ENCODE results near the gene GRIN3B. TPM values are rescaled to one million over a fixed set of nuclear protein-coding genes. Genes with fewer than 3 reads are reported as not detected.
"Not testable (repeated sequence)": the region's sequence is repeated elsewhere in the genome, so short reads cannot be mapped to it uniquely, and the experiment has no call there.

The GRIN3B gene
- total RNA-seq, 1 donor from 2014 or later: 0.95 TPM

DNA sequence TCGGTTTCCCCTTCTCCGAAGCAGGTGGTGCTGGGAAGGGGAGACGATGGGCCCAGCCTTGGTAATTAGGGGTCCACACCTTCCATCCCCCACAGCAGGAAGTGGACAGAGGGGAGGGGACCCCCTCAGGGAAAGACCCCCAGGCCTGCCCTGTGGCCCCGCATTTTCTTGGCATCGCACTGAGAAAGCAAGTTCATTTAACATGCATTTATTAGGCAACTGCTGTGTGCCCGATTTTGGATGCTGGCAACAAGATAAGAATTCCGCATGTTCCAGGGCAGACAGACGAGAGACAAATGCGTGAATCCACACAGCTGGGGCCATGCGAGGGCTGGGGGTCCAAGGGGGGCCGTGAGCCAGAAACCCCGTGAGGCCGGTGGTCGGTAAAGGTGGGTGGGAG, 45.9 kb upstream of the GRIN3B start:
- Mint-ChIP-seq H3K36me3 (ENCODE audit: low read depth, unreplicated experiment) (no peaks in the 10 kb centered on the region), H3K27me3 (ENCODE audit: unreplicated experiment) (peaks cover 1% of the 10 kb centered on the region), H3K4me3 (ENCODE audit: unreplicated experiment) (no peak overlapping the region), H3K9me3 (ENCODE audit: unreplicated experiment) (no peaks in the 10 kb centered on the region), H3K27ac (ENCODE audit: unreplicated experiment) (no peak overlapping the region), H3K4me1 (ENCODE audit: unreplicated experiment) (no peaks in the 10 kb centered on the region)
- TF ChIP-seq, protein P1, sequence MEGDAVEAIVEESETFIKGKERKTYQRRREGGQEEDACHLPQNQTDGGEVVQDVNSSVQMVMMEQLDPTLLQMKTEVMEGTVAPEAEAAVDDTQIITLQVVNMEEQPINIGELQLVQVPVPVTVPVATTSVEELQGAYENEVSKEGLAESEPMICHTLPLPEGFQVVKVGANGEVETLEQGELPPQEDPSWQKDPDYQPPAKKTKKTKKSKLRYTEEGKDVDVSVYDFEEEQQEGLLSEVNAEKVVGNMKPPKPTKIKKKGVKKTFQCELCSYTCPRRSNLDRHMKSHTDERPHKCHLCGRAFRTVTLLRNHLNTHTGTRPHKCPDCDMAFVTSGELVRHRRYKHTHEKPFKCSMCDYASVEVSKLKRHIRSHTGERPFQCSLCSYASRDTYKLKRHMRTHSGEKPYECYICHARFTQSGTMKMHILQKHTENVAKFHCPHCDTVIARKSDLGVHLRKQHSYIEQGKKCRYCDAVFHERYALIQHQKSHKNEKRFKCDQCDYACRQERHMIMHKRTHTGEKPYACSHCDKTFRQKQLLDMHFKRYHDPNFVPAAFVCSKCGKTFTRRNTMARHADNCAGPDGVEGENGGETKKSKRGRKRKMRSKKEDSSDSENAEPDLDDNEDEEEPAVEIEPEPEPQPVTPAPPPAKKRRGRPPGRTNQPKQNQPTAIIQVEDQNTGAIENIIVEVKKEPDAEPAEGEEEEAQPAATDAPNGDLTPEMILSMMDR (IDR thresholded peaks at IDR 0.05; ENCODE audit: unreplicated experiment): no peak
- no peak for DNase-seq (ENCODE audit: low spot score)

DNA sequence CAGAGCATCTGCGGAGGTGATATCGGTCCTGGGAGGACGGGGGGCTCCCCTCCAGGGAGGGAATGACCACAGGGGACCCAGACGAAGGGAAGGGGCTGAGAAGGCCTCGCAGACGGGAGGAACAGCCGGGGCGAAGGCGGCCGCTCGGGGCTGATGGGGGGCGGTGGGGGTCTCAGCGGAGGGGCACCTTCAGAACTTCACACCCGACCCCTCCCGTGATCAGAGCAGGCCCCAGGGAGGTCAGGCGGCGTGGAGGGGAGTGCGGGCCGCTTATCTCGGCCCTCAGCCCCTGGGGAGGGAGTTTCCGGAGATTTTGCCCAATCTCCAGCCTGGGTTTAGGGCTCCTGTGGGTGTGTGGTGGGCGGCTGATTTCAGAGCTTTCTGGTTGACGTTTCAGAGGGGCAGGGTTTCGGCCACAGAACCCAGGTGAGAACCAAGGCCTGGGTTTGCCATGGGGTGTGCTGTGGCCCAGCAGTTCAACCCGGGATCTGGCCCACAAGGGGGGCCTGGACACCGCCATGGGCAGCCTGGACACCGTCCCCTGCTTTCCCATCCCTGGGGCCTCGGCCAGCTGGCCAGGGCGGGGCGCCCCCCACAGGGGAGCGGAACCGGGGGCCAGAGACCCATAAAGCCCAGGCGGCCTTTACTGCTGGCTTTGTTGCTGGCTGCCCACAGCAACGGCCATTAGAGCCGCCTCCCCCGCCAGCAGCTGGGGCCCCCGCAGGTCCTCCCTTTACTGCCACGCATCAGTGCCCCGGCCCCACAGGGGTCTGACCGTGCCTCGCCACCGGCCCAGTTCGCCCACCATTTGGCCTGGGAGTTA, 45.3 kb upstream of the GRIN3B start:
- Mint-ChIP-seq H3K4me1 (ENCODE audit: unreplicated experiment) (no peaks in the 10 kb centered on the region), H3K9me3 (ENCODE audit: unreplicated experiment) (no peaks in the 10 kb centered on the region), H3K36me3 (ENCODE audit: low read depth, unreplicated experiment) (no peaks in the 10 kb centered on the region), H3K27me3 (ENCODE audit: unreplicated experiment) (peaks cover 1% of the 10 kb centered on the region), H3K27ac (ENCODE audit: unreplicated experiment) (no peak overlapping the region), H3K4me3 (ENCODE audit: unreplicated experiment) (no peak overlapping the region)
- no peak for DNase-seq (ENCODE audit: low spot score)
- TF ChIP-seq, protein P1 (IDR thresholded peaks at IDR 0.05; ENCODE audit: unreplicated experiment): no peak

DNA sequence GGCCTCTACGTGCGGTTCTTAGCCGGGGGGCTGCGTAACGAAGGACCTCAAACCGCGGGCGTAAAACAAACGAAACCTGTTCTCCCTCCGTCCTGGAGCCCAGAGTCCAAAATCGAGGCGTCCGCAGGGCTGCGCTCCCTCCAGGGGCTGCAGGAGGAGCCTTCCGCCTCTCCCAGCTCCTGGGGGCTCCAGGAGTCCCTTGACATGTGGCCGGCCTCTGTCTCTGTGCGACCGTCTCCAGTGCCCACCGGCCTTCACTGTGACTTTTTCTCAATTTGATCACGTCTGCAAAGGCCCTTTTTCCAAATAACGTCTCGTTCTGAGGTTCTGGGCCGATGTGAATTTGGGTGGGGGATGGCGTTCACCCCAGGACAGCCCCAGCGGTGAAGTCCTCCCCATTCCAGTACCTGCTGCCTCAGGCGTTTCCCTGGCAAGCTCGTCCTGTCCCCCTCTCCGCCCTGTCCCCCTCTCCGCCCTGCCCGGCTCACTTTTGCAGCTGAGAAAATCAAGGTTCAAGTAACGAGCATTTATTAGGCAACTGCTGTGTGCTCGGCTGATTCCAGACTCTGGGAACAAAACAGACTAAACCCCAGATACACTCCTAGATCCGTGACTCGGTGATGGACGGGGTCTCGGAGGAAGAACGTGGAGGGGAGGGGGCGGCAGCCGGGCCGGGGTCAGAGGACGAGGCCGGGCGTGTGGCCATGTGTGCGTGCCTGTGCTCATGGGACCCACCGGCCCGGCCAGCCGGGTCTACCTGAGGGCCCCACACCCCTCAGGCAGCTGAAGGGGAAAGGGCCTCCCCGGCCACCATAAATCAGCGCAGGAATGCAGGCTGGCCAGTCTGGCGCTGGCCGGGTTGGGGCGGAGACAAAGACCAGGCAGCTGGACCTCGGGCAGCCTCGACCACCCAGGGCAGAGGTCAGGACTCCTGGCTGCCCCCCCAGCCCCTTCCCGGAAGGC, 44.1 kb upstream of the GRIN3B start:
- no peaks in the 10 kb centered on the region for H3K4me1 Mint-ChIP-seq (ENCODE audit: unreplicated experiment)
- no peak overlapping the region for H3K27ac Mint-ChIP-seq (ENCODE audit: unreplicated experiment)
- H3K4me3 Mint-ChIP-seq (ENCODE audit: unreplicated experiment): no peak overlapping the region
- H3K9me3 Mint-ChIP-seq (ENCODE audit: unreplicated experiment): no peaks in the 10 kb centered on the region
- no peak for DNase-seq (ENCODE audit: low spot score)
- H3K27me3 Mint-ChIP-seq (ENCODE audit: unreplicated experiment): peaks cover 1% of the 10 kb centered on the region
- no peaks in the 10 kb centered on the region for H3K36me3 Mint-ChIP-seq (ENCODE audit: low read depth, unreplicated experiment)
- TF ChIP-seq, protein P1 (IDR thresholded peaks at IDR 0.05; ENCODE audit: unreplicated experiment): no peak

DNA sequence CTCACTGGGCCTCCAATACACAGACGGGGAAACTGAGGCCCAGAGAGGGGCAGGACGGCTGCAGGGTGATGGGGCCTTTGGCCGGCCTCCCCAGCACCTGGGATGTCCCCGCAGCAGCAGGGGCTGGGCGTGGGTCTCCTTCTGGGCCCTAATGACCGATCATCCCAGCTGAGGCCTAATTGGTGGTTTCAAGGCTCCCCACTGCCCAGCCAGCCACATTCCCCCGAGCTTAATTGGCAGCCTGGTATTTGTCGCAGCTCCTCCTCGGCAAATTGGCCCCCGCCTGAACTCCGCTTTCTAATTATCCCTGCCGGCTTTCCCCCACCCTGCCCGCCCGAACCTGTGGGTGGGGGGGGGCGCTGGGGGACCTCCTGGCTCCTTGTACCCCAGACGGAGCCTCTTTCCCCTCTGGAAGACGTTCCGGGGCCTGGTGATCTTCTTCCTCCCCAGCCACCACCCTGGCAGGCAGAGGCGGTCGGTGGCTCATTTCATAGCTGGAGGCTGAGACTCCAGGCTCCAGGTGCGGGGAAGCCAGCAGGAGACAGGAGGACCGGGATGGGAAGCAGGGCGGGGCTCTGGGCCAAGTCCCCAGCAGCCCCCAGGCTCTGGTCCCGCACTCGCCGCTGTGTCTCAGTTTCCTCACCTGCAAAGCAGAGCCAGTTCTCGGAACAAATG, 43.3 kb upstream of the GRIN3B start:
- H3K4me3 Mint-ChIP-seq (ENCODE audit: unreplicated experiment): no peak overlapping the region
- no peaks in the 10 kb centered on the region for H3K9me3 Mint-ChIP-seq (ENCODE audit: unreplicated experiment)
- no peak for DNase-seq (ENCODE audit: low spot score)

DNA sequence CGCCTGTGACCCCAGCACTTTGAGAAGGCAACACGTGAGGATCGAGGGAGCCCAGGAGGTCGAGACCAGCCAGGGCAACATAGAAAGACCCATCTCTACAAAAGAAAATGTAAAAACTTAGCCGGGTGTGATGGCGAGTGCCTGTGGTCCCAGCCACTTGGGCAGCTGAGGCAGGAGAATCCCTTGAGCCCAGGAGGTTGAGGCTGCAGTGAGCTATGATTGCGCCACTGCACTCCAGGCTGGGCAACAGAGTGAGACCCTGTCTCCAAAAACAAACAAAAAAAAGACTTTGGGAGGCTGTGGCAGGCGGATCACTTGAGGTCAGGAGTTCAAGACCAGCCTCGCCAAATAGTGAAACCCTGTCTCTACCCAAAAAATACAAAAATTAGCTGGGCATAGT, 42.6 kb upstream of the GRIN3B start:
- H3K9me3 Mint-ChIP-seq (ENCODE audit: unreplicated experiment); H3K27ac Mint-ChIP-seq (ENCODE audit: unreplicated experiment); H3K4me3 Mint-ChIP-seq (ENCODE audit: unreplicated experiment); DNase-seq (ENCODE audit: low spot score); H3K36me3 Mint-ChIP-seq (ENCODE audit: low read depth, unreplicated experiment); H3K4me1 Mint-ChIP-seq (ENCODE audit: unreplicated experiment); H3K27me3 Mint-ChIP-seq (ENCODE audit: unreplicated experiment): not testable (repeated sequence)

More for the DNA sequence above, 43.3 kb upstream of the GRIN3B start:
- Mint-ChIP-seq H3K36me3 (ENCODE audit: low read depth, unreplicated experiment) (peaks cover under 1% of the 10 kb centered on the region), H3K27ac (ENCODE audit: unreplicated experiment) (no peak overlapping the region), H3K4me1 (ENCODE audit: unreplicated experiment) (no peaks in the 10 kb centered on the region), H3K27me3 (ENCODE audit: unreplicated experiment) (no peaks in the 10 kb centered on the region)
- TF ChIP-seq, protein P1 (IDR thresholded peaks at IDR 0.05; ENCODE audit: unreplicated experiment): no peak

Measured in endothelial cell (in vitro differentiated cells).